Measurements from ENCODE around the gene ELMOD3.

Gene ELMOD3

GRCh38 chr2:85325466-85325811 lies 29.1 kb upstream of the ELMOD3 start:
- ChIA-PET POLR2A (interaction anchor here (1.4 kb wide), 1 partner anchor 24 kb away, joined by 4 read pairs; no protein-coding TSS in a partner anchor), CTCF (interaction anchor here (0.7 to 2.0 kb wide), 5 partner anchors 25 to 226 kb away, joined by 3 to 11 read pairs (median 4); no protein-coding TSS in a partner anchor)
- TF ChIP-seq ZNF121 (tag by site-specific recombination; IDR thresholded peaks at IDR 0.05) (peak; percentile 48; the same call in 1 of the 2 replicates), KLF10 (tag by site-specific recombination; IDR thresholded peaks at IDR 0.05) (no peak), GLIS1 (tag by site-specific recombination; IDR thresholded peaks at IDR 0.05) (0 out of 2 replicates have a peak, but pooled peaks have one; percentile 17)

GRCh38 chr2:85326406-85327159 lies 28.0 kb upstream of the ELMOD3 start:
- Histone ChIP-seq H3K27ac (ENCODE audit: extremely low read depth, low read depth, low read length) (peak overlapping the region; percentile 8; the same call in 1 of the 2 replicates), H3K9me3 (ENCODE audit: control insufficient read depth, insufficient read depth, low read depth, low read length) (no peaks in the 10 kb centered on the region), H3K4me1 (ENCODE audit: control insufficient read depth, insufficient read depth, low read length) (no peaks in the 10 kb centered on the region), H3K4me3 (ENCODE audit: low read depth, low read length) (peak overlapping the region; percentile 85), H3K36me3 (ENCODE audit: control insufficient read depth in 2 of 2, insufficient read depth in 1 of 2, low read length in 2 of 2) (peaks cover 31 to 53% of the 10 kb centered on the region in 2 experiments)
- ChIA-PET CTCF (interaction anchor here (0.6 to 2.0 kb wide), 8 partner anchors 26 to 449 kb away, joined by 3 to 11 read pairs (median 4); no protein-coding TSS in a partner anchor), POLR2A (interaction anchor here (0.5 to 2.7 kb wide), 10 partner anchors 8 to 1128 kb away, joined by 3 to 28 read pairs (median 5); partner anchors contain the start of genes ELMOD3, RETSAT and SH2D6)
- TF ChIP-seq ZNF600 (tag by site-specific recombination; IDR thresholded peaks at IDR 0.05) (0 out of 2 replicates have a peak, but pooled peaks have one; percentile 4), PRDM1 (tag by site-specific recombination; IDR thresholded peaks at IDR 0.05) (peak; percentile 68), HOXA7 (CRISPR knock-in tag; IDR thresholded peaks at IDR 0.05; ENCODE audit: borderline replicate concordance) (no peak)

More at GRCh38 chr2:85325466-85325811, 29.1 kb upstream of the ELMOD3 start:
- Histone ChIP-seq H3K36me3 (ENCODE audit: control insufficient read depth in 2 of 2, insufficient read depth in 1 of 2, low read length in 2 of 2) (peaks cover 40 to 64% of the 10 kb centered on the region in 2 experiments), H3K4me1 (ENCODE audit: control insufficient read depth, insufficient read depth, low read length) (no peaks in the 10 kb centered on the region), H3K9me3 (ENCODE audit: control insufficient read depth, insufficient read depth, low read depth, low read length) (no peaks in the 10 kb centered on the region), H3K27ac (ENCODE audit: extremely low read depth, low read depth, low read length) (no peak overlapping the region), H3K4me3 (ENCODE audit: low read depth, low read length) (peak overlapping the region; percentile 85)

DNA sequence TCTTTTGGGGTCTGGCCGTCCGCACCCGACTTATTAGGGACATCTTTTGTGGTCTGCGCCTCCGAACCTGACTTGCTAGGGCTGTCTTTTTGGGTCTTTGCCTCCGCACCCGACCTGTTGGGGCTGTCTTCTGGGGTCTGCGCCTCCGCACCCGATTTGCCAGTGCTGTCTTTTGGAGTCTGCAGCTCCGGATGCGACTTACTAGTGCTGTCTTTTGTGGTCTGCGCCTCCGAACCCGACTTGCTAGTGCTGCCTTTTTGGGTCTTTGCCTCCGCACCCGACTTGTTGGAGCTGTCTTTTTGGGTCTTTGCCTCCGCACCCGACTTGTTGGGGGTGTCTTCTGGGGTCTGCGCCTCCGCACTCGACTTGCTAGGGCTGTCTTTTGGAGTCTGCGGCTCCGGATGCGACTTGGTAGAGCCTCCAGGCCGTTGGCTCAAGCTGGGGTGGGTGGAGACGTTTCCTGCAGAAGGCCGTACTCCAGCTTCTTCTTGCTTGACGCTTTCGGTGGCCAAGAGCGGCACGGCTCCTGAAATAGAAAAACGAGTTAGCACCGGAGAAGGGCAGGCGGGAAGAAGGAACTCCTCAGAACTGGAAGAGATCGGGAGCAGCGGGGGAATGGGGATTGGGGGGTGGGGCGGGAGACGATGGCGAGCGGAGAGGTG lies 27.3 kb upstream of the ELMOD3 start:
- CTCF ChIA-PET: interaction anchor here (0.6 to 2.0 kb wide), 5 partner anchors 27 to 450 kb away, joined by 3 to 11 read pairs (median 4); no protein-coding TSS in a partner anchor
- peak overlapping the region; percentile 85 for H3K4me3 ChIP-seq (ENCODE audit: low read depth, low read length)
- peaks cover 28 to 46% of the 10 kb centered on the region in 2 experiments for H3K36me3 ChIP-seq (ENCODE audit: control insufficient read depth in 2 of 2, insufficient read depth in 1 of 2, low read length in 2 of 2)
- TF ChIP-seq ZFP37 (tag by site-specific recombination; IDR thresholded peaks at IDR 0.05) (no peak), PATZ1 (tag by site-specific recombination; IDR thresholded peaks at IDR 0.05) (no peak), ZNF560 (tag by site-specific recombination; IDR thresholded peaks at IDR 0.05; ENCODE audit: borderline replicate concordance) (no peak), KLF9 (tag by site-specific recombination; IDR thresholded peaks at IDR 0.05; ENCODE audit: low read depth) (no peak), FEZF1 (tag by site-specific recombination; IDR thresholded peaks at IDR 0.05) (no peak), ZNF112 (tag by site-specific recombination; IDR thresholded peaks at IDR 0.05) (no peak), ZNF221 (tag by site-specific recombination; IDR thresholded peaks at IDR 0.05; ENCODE audit: borderline replicate concordance) (no peak), ZBTB20 (tag by site-specific recombination; IDR thresholded peaks at IDR 0.05) (no peak), ZNF776 (tag by site-specific recombination; IDR thresholded peaks at IDR 0.05; ENCODE audit: borderline replicate concordance) (no peak), ZNF555 (tag by site-specific recombination; conservative IDR thresholded peaks at IDR 0.05) (no peak), ZNF266 (tag by site-specific recombination; IDR thresholded peaks at IDR 0.05; ENCODE audit: low read depth) (no peak), ZNF248 (tag by site-specific recombination; IDR thresholded peaks at IDR 0.05) (no peak), ZNF48 (tag by site-specific recombination; IDR thresholded peaks at IDR 0.05) (no peak), ZNF707 (tag by site-specific recombination; IDR thresholded peaks at IDR 0.05) (no peak), ZBTB7A (tag by site-specific recombination; IDR thresholded peaks at IDR 0.05; ENCODE audit: low read depth) (no peak), ZNF561 (tag by site-specific recombination; IDR thresholded peaks at IDR 0.05; ENCODE audit: borderline replicate concordance) (no peak), ZNF791 (tag by site-specific recombination; IDR thresholded peaks at IDR 0.05) (no peak)
- TF ChIP-seq, protein P1, sequence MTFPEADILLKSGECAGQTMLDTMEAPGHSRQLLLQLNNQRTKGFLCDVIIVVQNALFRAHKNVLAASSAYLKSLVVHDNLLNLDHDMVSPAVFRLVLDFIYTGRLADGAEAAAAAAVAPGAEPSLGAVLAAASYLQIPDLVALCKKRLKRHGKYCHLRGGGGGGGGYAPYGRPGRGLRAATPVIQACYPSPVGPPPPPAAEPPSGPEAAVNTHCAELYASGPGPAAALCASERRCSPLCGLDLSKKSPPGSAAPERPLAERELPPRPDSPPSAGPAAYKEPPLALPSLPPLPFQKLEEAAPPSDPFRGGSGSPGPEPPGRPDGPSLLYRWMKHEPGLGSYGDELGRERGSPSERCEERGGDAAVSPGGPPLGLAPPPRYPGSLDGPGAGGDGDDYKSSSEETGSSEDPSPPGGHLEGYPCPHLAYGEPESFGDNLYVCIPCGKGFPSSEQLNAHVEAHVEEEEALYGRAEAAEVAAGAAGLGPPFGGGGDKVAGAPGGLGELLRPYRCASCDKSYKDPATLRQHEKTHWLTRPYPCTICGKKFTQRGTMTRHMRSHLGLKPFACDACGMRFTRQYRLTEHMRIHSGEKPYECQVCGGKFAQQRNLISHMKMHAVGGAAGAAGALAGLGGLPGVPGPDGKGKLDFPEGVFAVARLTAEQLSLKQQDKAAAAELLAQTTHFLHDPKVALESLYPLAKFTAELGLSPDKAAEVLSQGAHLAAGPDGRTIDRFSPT (tag by site-specific recombination; IDR thresholded peaks at IDR 0.05): no peak
- H3K27ac ChIP-seq (ENCODE audit: extremely low read depth, low read depth, low read length): peak overlapping the region; percentile 8; the same call in 1 of the 2 replicates
- POLR2A ChIA-PET: interaction anchor here (0.9 to 2.7 kb wide), 12 partner anchors 9 to 234 kb away, joined by 3 to 28 read pairs (median 6); partner anchors contain the start of genes ELMOD3, GGCX, MAT2A and RETSAT
- H3K4me1 ChIP-seq (ENCODE audit: control insufficient read depth, insufficient read depth, low read length): no peaks in the 10 kb centered on the region
- H3K9me3 ChIP-seq (ENCODE audit: control insufficient read depth, insufficient read depth, low read depth, low read length): no peaks in the 10 kb centered on the region

All from HEK293 (cell line).